Neural progenitor cell (in vitro differentiated cells): ENCODE results near the gene STEAP1.

ENCODE experiments used
- CTCF ChIP-seq: fragments of 200-600 bp; sonication (generic); IDR thresholded peaks from 2 replicates; pipeline ENCODE4 v1.5.1; 2017; ENCODE audit warnings: antibody characterized with exemption, mild to moderate bottlenecking
- EZH2 ChIP-seq: fragments of 200-600 bp; sonication (generic); IDR thresholded peaks from 2 replicates; pipeline ENCODE4 v1.6.1; 2017; ENCODE audit warnings: antibody characterized with exemption, mild to moderate bottlenecking, moderate library complexity
- EZH2phosphoT487 ChIP-seq: fragments of 200-600 bp; sonication (generic); IDR thresholded peaks from 2 replicates; pipeline ENCODE4 v1.6.1; 2017; ENCODE audit warnings: antibody characterized with exemption

DNA sequence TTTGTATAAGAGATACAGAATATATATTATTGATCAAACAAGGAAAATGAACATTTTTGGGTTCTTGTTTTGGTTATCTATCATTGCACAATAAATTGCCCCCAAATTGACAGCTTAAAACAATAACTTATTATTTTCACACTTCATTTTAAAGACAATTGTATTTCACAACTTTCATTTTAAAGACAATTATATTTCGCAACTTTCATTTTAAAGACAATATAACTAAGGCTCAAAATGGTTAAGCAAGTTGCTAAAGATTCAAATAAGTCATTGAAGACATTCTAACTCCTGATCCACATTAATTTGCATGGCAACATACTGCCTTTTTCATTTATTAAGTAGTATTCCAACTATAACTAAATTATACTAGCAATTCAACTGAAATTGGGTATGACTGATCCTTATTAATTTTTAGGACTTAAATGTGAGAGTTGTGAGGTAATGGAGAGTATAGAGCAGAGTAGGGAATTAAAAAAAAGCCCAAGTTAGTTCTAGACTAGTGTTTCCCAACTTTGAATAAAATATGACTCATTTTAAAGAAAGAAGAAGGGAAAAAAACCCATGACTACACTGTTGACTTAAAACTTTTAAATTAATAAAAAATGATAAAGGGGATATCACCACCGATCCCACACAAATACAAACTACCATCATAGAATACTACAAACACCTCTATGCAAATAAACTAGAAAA lies 47.4 kb downstream of the STEAP1 start:
- TF ChIP-seq CTCF (no peak), EZH2 (no peak), EZH2phosphoT487 (no peak)
